GM12878 (cell line): ENCODE data around the gene KIFC3. TPM values are rescaled to one million over a fixed set of nuclear protein-coding genes. Genes with fewer than 3 reads are reported as not detected.

Experiments used
- ATAC-seq: fragments of 200-7000 bp; cut with Tn5 transposase; 3 replicates; pipeline ENCODE4 v1.9.1; 2020; ENCODE audit warnings: mild to moderate bottlenecking, moderate library complexity
- BruUV-seq: library from RNA; stranded (reverse); fragments of 400-500 nt; replicated peaks from 2 replicates; lab custom pipeline; 2021; lab: Mats Ljungman, UMichigan
- CTCF ChIA-PET: fragments of 300-600 bp; sonication (Branson Sonifier 250); formaldehyde crosslinking; extraction: SDS; loops from one replicate; lab custom pipeline; 2021; ENCODE audit warnings: inconsistent platforms; lab: Yijun Ruan, JAX
- POLR2A ChIA-PET: fragments of 350-600 bp; formaldehyde crosslinking; extraction: SDS; loops from one replicate; lab custom pipeline; 2021; ENCODE audit warnings: inconsistent platforms; lab: Charles Lee
- RAD21 ChIA-PET: fragments of 300-600 bp; sonication (Branson Sonifier 250); formaldehyde crosslinking; loops from one replicate; lab custom pipeline; 2023; ENCODE audit warnings: antibody characterized with exemption; ENCODE audit not compliant: unreplicated experiment; lab: Charles Lee
- SMC1A ChIA-PET: fragments of 300-600 bp; sonication (Branson Sonifier 250); formaldehyde crosslinking; loops from one replicate; lab custom pipeline; 2023; ENCODE audit not compliant: unreplicated experiment, uncharacterized antibody; lab: Charles Lee
- DNase-seq: peaks from one replicate; pipeline ENCODE4 v3.0.0-alpha.2; 2011; ENCODE audit warnings: low read depth, low spot score
- FAIRE-seq: peaks from 3 replicates; lab custom pipeline; 2011; peaks lifted over from hg19 to GRCh38; lab: Jason Lieb, UNC
- H2AFZ ChIP-seq: 2 replicates; pipeline ENCODE4 v1.6.0; 2011; ENCODE audit warnings: low read depth, low read length, control low read depth; ENCODE audit not compliant: control insufficient read depth
- H3K27ac ChIP-seq: 2 replicates; pipeline ENCODE4 v1.5.1; 2011; ENCODE audit warnings: control low read depth; ENCODE audit not compliant: control insufficient read depth, insufficient read depth
- H3K27me3 ChIP-seq, 2 experiments: replicated peaks in 1 of 2; 2 replicates each; pipeline versions ENCODE4 v1.6.0 to v1.6.1; 2011; ENCODE audit warnings: low read length in 1 of 2; ENCODE audit not compliant: control insufficient read depth in 2 of 2, insufficient read depth in 2 of 2
- H3K36me3 ChIP-seq, 2 experiments: 2 replicates each; pipeline ENCODE4 v1.5.1; 2011; ENCODE audit warnings: low read length in 1 of 2; ENCODE audit not compliant: control insufficient read depth in 2 of 2, insufficient read depth in 2 of 2
- H3K4me1 ChIP-seq: 2 replicates; pipeline ENCODE4 v1.6.1; 2011; ENCODE audit warnings: mild to moderate bottlenecking, low read length, moderate library complexity, mixed read lengths; ENCODE audit not compliant: control insufficient read depth, insufficient read depth
- H3K4me2 ChIP-seq: 2 replicates; pipeline ENCODE4 v1.6.0; 2011; ENCODE audit warnings: control low read depth; ENCODE audit not compliant: control insufficient read depth, insufficient read depth
- H3K4me3 ChIP-seq: fragments of 200-600 bp; sonication (generic); 2 replicates; pipeline ENCODE4 v1.5.1; 2016
- H3K79me2 ChIP-seq: 2 replicates; pipeline ENCODE4 v1.6.0; 2011; ENCODE audit warnings: low read length; ENCODE audit not compliant: control insufficient read depth, insufficient read depth
- H3K9ac ChIP-seq: 2 replicates; pipeline ENCODE4 v1.8.0; 2011; ENCODE audit warnings: low read length, control low read depth, mixed read lengths; ENCODE audit not compliant: control insufficient read depth, insufficient read depth
- H3K9me3 ChIP-seq: replicated peaks from 3 replicates; pipeline ENCODE4 v1.5.1; 2011; ENCODE audit warnings: mild to moderate bottlenecking, low read length; ENCODE audit not compliant: control insufficient read depth, insufficient read depth
- H4K20me1 ChIP-seq: 2 replicates; pipeline ENCODE4 v1.6.0; 2011; ENCODE audit not compliant: control insufficient read depth, insufficient read depth
- CHD2 ChIP-seq: IDR thresholded peaks from 2 replicates; pipeline ENCODE4 v1.6.1; 2011; ENCODE audit warnings: low read depth, low read length, improper control_type of control experiment, borderline replicate concordance
- ELK1 ChIP-seq: IDR thresholded peaks from 2 replicates; pipeline ENCODE4 v1.6.1; 2012; ENCODE audit warnings: low read depth, low read length, improper control_type of control experiment
- JUNB ChIP-seq: IDR thresholded peaks from 2 replicates; pipeline ENCODE4 v1.6.1; 2016; ENCODE audit warnings: antibody characterized with exemption, mild to moderate bottlenecking
- KLF5 ChIP-seq: fragments of 450-650 bp; IDR thresholded peaks from 2 replicates; pipeline ENCODE4 v1.6.1; 2014; ENCODE audit warnings: mild to moderate bottlenecking; ENCODE audit not compliant: partially characterized antibody
- MYC ChIP-seq: IDR thresholded peaks from 2 replicates; pipeline ENCODE4 v1.6.1; 2011; ENCODE audit warnings: mild to moderate bottlenecking, low read length, moderate library complexity, inconsistent platforms; ENCODE audit not compliant: insufficient read depth, insufficient replicate concordance, insufficient read length, severe bottlenecking
- RELA ChIP-seq: fragments of 450-650 bp; IDR thresholded peaks from 2 replicates; pipeline ENCODE4 v1.8.0; 2014; ENCODE audit warnings: borderline replicate concordance; ENCODE audit not compliant: partially characterized antibody
- SREBF1 ChIP-seq: IDR thresholded peaks from 2 replicates; pipeline ENCODE4 v1.6.1; 2012; ENCODE audit warnings: mild to moderate bottlenecking, low read length
- SUPT20H ChIP-seq: IDR thresholded peaks from 2 replicates; pipeline ENCODE4 v1.6.1; 2011; ENCODE audit warnings: low read depth, mild to moderate bottlenecking, low read length, moderate library complexity, borderline replicate concordance; ENCODE audit not compliant: control insufficient read depth
- YY1 ChIP-seq: IDR thresholded peaks from 2 replicates; pipeline ENCODE4 v1.6.1; 2011; ENCODE audit warnings: low read depth, mild to moderate bottlenecking, low read length
- ZZZ3 ChIP-seq: IDR thresholded peaks from 2 replicates; pipeline ENCODE4 v1.6.1; 2011; ENCODE audit warnings: low read depth; ENCODE audit not compliant: control insufficient read depth, insufficient read length
- WGBS: methylation state at CpG from one replicate; pipeline ENCODE4 v1.1.6; 2016; ENCODE audit warnings: low lambda C conversion rate; ENCODE audit not compliant: insufficient replicate concordance, insufficient coverage; ENCODE audit errors: missing lambda C conversion rate; 5-methylcytosine and 5-hydroxymethylcytosine counted together
- in situ Hi-C: fragments of 300-500 bp; cut with MboI; formaldehyde crosslinking; loops from 9 replicates; pipeline ENCODE4 v1.14.3; 2018; ENCODE audit warnings: mixed read lengths
- intact Hi-C: fragments of 100-400 bp; cut with micrococcal nuclease; formaldehyde crosslinking; loops from one replicate; pipeline ENCODE4 v1.14.2; 2022; ENCODE audit not compliant: unreplicated experiment
- polyA plus RNA-seq, 11 experiments: library from polyadenylated mRNA; depleted of rRNA in 4 of 11; unstranded in 6 of 11; stranded (reverse) in 5 of 11; fragments of >200 nt; fragmentation: Nextera tagmentation in 4 of 11; fragmentation: Illumina TruSeq in 1 of 11; extraction: Ambion mirVana in 4 of 11; extraction: Trizol in 1 of 11; gene quantifications; 1 replicate in 1 of 11; 2 replicates in 10 of 11; pipeline versions ENCODE4 v1.2.1 to v1.2.3, GENCODE V29; 2011 to 2016; ENCODE audit warnings: inconsistent platforms in 2 of 11, missing spikeins in 2 of 11, low read depth in 1 of 11
- total RNA-seq, 4 experiments: library from RNA; depleted of rRNA in 3 of 4; stranded (reverse); fragments of >200 nt in 3 of 4; fragmentation: Illumina TruSeq in 1 of 4; extraction: Trizol in 1 of 4; gene quantifications; 2 replicates each; pipeline versions ENCODE4 v1.2.1 to v1.2.3, GENCODE V29; 2013 to 2021
- TF ChIP-seq, protein P1 (sequence below): fragments of 450-650 bp; IDR thresholded peaks from 2 replicates; pipeline ENCODE4 v1.6.1; 2017; ENCODE audit warnings: mild to moderate bottlenecking, moderate library complexity
- TF ChIP-seq, protein P2 (sequence below): fragments of 150-350 bp; IDR thresholded peaks from 2 replicates; pipeline ENCODE4 v1.6.1; 2016; ENCODE audit warnings: low read depth, low read length
- TF ChIP-seq, protein P3 (sequence below): fragments of 450-650 bp; IDR thresholded peaks from 2 replicates; pipeline ENCODE4 v1.6.1; 2018; ENCODE audit warnings: mild to moderate bottlenecking, low read depth, moderate library complexity; ENCODE audit not compliant: partially characterized antibody

KIFC3 gene
- total and polyA plus RNA-seq, 10 of the 15 experiments (the other 5 are each of a cell fraction or from before 2014, with no cell fraction given) = 0.22 to 1.3 (median 0.26) TPM; not detected in 3

DNA sequence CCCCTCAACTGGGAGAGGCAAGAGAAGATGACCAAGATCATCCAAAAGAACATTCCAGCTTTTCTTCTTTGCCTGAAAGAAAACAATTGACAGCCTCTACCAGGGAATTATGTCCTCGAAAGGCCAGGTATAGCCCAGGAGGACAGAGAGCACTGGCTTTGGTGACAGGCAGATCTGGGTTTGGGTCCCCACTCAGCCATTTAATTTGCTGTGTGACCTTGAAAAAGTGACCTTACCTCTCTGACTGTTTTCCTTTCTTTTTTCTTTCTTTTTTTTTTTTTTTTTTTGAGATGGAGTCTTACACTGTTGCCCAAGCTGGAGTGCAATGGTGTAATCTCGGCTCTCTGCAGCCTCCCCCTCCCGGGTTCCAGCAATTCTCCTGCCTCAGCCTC, 27.7 kb upstream of the KIFC3 start:
- POLR2A ChIA-PET = interaction anchor here (0.6 kb wide), 1 partner anchor 357 kb away, joined by 3 read pairs; no protein-coding TSS in a partner anchor

More for the DNA sequence above, 27.7 kb upstream of the KIFC3 start:
- RAD21 ChIA-PET = no interaction called here
- H4K20me1 ChIP-seq = no peaks in the 10 kb centered on the region
- BruUV-seq = no TSS peak
- no peaks in the 10 kb centered on the region for H3K4me1 ChIP-seq
- H3K4me3 ChIP-seq = no peak overlapping the region
- SMC1A ChIA-PET = no interaction called here
- H3K27me3 ChIP-seq = peaks cover 0 to 2% of the 10 kb centered on the region in 2 experiments; a peak in 2 of 4 replicates
- H3K79me2 ChIP-seq = no peaks in the 10 kb centered on the region
- H2AFZ ChIP-seq = no peak overlapping the region
- no peak overlapping the region for H3K9ac ChIP-seq
- no peak overlapping the region for H3K4me2 ChIP-seq
- no peak overlapping the region for H3K27ac ChIP-seq
- CTCF ChIA-PET = no interaction called here
- no peak for ATAC-seq
- 4% methylated on average over 3 of the region's 3 CpGs for WGBS
- no peaks in the 10 kb centered on the region for H3K36me3 ChIP-seq
- TF ChIP-seq RELA (no peak), ELK1 (no peak), CHD2 (no peak), SUPT20H (no peak), KLF5 (no peak), ZZZ3 (no peak), YY1 (no peak), SREBF1 (no peak), JUNB (no peak), MYC (no peak)
- TF ChIP-seq, protein P1, sequence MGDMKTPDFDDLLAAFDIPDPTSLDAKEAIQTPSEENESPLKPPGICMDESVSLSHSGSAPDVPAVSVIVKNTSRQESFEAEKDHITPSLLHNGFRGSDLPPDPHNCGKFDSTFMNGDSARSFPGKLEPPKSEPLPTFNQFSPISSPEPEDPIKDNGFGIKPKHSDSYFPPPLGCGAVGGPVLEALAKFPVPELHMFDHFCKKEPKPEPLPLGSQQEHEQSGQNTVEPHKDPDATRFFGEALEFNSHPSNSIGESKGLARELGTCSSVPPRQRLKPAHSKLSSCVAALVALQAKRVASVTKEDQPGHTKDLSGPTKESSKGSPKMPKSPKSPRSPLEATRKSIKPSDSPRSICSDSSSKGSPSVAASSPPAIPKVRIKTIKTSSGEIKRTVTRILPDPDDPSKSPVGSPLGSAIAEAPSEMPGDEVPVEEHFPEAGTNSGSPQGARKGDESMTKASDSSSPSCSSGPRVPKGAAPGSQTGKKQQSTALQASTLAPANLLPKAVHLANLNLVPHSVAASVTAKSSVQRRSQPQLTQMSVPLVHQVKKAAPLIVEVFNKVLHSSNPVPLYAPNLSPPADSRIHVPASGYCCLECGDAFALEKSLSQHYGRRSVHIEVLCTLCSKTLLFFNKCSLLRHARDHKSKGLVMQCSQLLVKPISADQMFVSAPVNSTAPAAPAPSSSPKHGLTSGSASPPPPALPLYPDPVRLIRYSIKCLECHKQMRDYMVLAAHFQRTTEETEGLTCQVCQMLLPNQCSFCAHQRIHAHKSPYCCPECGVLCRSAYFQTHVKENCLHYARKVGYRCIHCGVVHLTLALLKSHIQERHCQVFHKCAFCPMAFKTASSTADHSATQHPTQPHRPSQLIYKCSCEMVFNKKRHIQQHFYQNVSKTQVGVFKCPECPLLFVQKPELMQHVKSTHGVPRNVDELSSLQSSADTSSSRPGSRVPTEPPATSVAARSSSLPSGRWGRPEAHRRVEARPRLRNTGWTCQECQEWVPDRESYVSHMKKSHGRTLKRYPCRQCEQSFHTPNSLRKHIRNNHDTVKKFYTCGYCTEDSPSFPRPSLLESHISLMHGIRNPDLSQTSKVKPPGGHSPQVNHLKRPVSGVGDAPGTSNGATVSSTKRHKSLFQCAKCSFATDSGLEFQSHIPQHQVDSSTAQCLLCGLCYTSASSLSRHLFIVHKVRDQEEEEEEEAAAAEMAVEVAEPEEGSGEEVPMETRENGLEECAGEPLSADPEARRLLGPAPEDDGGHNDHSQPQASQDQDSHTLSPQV = no peak
- TF ChIP-seq, protein P2, sequence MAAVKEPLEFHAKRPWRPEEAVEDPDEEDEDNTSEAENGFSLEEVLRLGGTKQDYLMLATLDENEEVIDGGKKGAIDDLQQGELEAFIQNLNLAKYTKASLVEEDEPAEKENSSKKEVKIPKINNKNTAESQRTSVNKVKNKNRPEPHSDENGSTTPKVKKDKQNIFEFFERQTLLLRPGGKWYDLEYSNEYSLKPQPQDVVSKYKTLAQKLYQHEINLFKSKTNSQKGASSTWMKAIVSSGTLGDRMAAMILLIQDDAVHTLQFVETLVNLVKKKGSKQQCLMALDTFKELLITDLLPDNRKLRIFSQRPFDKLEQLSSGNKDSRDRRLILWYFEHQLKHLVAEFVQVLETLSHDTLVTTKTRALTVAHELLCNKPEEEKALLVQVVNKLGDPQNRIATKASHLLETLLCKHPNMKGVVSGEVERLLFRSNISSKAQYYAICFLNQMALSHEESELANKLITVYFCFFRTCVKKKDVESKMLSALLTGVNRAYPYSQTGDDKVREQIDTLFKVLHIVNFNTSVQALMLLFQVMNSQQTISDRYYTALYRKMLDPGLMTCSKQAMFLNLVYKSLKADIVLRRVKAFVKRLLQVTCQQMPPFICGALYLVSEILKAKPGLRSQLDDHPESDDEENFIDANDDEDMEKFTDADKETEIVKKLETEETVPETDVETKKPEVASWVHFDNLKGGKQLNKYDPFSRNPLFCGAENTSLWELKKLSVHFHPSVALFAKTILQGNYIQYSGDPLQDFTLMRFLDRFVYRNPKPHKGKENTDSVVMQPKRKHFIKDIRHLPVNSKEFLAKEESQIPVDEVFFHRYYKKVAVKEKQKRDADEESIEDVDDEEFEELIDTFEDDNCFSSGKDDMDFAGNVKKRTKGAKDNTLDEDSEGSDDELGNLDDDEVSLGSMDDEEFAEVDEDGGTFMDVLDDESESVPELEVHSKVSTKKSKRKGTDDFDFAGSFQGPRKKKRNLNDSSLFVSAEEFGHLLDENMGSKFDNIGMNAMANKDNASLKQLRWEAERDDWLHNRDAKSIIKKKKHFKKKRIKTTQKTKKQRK = no peak
- TF ChIP-seq, protein P3, sequence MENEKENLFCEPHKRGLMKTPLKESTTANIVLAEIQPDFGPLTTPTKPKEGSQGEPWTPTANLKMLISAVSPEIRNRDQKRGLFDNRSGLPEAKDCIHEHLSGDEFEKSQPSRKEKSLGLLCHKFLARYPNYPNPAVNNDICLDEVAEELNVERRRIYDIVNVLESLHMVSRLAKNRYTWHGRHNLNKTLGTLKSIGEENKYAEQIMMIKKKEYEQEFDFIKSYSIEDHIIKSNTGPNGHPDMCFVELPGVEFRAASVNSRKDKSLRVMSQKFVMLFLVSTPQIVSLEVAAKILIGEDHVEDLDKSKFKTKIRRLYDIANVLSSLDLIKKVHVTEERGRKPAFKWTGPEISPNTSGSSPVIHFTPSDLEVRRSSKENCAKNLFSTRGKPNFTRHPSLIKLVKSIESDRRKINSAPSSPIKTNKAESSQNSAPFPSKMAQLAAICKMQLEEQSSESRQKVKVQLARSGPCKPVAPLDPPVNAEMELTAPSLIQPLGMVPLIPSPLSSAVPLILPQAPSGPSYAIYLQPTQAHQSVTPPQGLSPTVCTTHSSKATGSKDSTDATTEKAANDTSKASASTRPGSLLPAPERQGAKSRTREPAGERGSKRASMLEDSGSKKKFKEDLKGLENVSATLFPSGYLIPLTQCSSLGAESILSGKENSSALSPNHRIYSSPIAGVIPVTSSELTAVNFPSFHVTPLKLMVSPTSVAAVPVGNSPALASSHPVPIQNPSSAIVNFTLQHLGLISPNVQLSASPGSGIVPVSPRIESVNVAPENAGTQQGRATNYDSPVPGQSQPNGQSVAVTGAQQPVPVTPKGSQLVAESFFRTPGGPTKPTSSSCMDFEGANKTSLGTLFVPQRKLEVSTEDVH = no peak
- no peak for DNase-seq
- in situ Hi-C loops (no loop called here), intact Hi-C loops (no loop called here)
- FAIRE-seq = no peak
- no peaks in the 10 kb centered on the region for H3K9me3 ChIP-seq
